ENCODE data around the gene ANGEL1. TPM values are rescaled to one million over a fixed set of nuclear protein-coding genes. Genes with fewer than 3 reads are reported as not detected.
A peak's percentile ranks its signal among the peaks of the same experiment; 100 is the strongest.

Gene ANGEL1
- total RNA-seq, 1 experiment from 2014 or later, result 23.3 TPM

GRCh38 chr14:76778546-76779215 is 34.0 kb downstream of the ANGEL1 start:
- no peaks in the 10 kb centered on the region; the same call in 1 of the 2 replicates for H3K27me3 ChIP-seq (ENCODE audit: control insufficient read depth, insufficient read depth, low read length)
- H3K4me3 ChIP-seq (ENCODE audit: insufficient read depth, low read depth, low read length), result no peak overlapping the region
- peaks cover 9% of the 10 kb centered on the region for H3K36me3 ChIP-seq (replicated peaks; ENCODE audit: control insufficient read depth, insufficient read depth, low read length)
- peak; percentile 49 for DNase-seq

GRCh38 chr14:76777721-76778120 is 35.0 kb downstream of the ANGEL1 start:
- Histone ChIP-seq H3K4me3 (ENCODE audit: insufficient read depth, low read depth, low read length) (no peak overlapping the region), H3K27me3 (ENCODE audit: control insufficient read depth, insufficient read depth, low read length) (no peaks in the 10 kb centered on the region; the same call in 1 of the 2 replicates), H3K36me3 (replicated peaks; ENCODE audit: control insufficient read depth, insufficient read depth, low read length) (peaks cover 8% of the 10 kb centered on the region)
- DNase-seq, result peak; percentile 57

- DNase-seq, result peak; percentile 75
- Histone ChIP-seq H3K4me3 (ENCODE audit: insufficient read depth, low read depth, low read length) (no peak overlapping the region), H3K36me3 (replicated peaks; ENCODE audit: control insufficient read depth, insufficient read depth, low read length) (peaks cover 1% of the 10 kb centered on the region), H3K27me3 (ENCODE audit: control insufficient read depth, insufficient read depth, low read length) (no peaks in the 10 kb centered on the region; the same call in 1 of the 2 replicates)
These were observed 36.0 kb downstream of the ANGEL1 start for GRCh38 chr14:76776428-76777251.

DNA sequence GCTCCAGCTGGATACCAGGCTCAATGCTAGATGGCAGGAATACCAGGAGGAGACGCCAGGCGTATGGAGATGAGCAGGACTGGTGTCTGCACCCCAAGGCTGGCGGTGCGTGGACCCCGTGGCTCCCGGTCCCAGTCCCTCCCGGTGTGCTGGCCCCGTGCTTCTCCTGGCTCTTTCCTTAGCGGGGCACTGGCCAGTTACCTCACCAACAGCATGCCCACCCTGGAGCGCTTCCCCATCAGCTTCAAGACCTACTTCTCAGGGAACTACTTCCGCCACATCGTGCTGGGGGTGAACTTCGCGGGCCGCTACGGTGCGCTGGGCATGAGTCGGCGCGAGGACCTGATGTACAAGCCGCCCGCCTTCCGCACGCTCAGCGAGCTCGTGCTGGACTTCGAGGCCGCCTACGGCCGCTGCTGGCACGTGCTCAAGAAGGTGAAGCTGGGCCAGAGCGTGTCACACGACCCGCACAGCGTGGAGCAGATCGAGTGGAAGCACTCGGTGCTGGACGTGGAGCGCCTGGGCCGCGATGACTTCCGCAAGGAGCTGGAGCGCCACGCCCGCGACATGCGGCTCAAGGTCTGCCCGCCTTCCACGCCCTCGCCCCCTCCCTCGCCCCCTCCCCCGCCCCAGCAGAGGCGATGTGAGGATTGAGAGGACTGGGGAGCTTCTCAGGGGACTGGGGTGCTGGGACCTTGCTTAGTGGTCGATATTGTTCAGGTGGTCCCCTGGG is 36.8 kb downstream of the ANGEL1 start:
- DNase-seq, result peak; percentile 55
- Histone ChIP-seq H3K36me3 (replicated peaks; ENCODE audit: control insufficient read depth, insufficient read depth, low read length) (0 out of 2 replicates have a peak, but pooled peaks cover 1% of the 10 kb centered on the region), H3K4me3 (ENCODE audit: insufficient read depth, low read depth, low read length) (no peak overlapping the region), H3K27me3 (ENCODE audit: control insufficient read depth, insufficient read depth, low read length) (no peaks in the 10 kb centered on the region; the same call in 1 of the 2 replicates)

DNA sequence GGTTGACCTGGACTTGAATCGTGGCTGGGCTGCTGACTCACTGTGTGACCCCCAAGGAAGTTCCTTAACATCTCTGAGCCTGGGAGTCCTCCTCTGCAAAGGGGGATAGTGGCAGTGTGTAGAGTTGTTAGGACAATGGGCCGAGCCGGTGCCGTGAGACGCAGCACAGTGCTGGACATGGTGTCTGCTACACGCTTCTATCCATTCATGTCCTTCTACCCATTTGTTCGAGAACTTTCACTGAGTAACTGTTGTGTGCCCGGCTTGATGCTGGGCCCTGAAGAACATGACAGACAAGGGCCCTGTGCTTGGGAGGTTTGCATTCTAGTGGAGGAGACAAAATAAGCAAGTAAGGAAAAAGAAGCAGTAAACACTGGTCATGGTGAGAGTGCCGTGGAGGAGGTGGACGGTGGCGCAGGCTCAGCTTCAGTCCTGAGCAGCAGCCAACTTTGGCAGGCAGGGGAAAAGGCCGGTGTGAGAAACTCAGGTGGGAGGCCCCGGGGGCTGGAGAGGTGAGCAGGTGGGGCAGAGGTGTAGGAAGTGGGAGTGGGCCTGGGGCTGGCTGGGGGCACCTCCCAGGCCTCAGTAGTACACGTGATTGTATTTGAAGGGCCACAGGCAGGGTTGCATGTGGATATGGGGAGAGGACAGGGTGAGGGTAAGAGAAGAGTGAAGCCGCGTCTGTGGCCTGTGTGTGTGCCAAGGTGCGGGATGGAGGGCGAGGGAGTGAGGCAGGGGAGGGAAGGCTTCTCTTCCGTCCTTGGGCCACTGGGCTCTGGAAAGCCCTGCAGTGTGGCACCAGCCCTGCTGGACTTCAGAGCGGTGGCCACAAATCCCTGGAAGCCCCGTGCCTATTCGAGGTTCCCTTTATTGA is 37.6 kb downstream of the ANGEL1 start:
- H3K4me3 ChIP-seq (ENCODE audit: insufficient read depth, low read depth, low read length), result no peak overlapping the region
- 0 out of 2 replicates have a peak, but pooled peaks cover under 1% of the 10 kb centered on the region for H3K36me3 ChIP-seq (replicated peaks; ENCODE audit: control insufficient read depth, insufficient read depth, low read length)
- no peaks in the 10 kb centered on the region; the same call in none of the 2 replicates for H3K27me3 ChIP-seq (ENCODE audit: control insufficient read depth, insufficient read depth, low read length)
- DNase-seq, result peak; percentile 52

- H3K27me3 ChIP-seq (ENCODE audit: control insufficient read depth, insufficient read depth, low read length), result no peaks in the 10 kb centered on the region; the same call in none of the 2 replicates
- H3K4me3 ChIP-seq (ENCODE audit: insufficient read depth, low read depth, low read length), result no peak overlapping the region
- no peaks in the 10 kb centered on the region for H3K36me3 ChIP-seq (replicated peaks; ENCODE audit: control insufficient read depth, insufficient read depth, low read length)
- peak; percentile 45 for DNase-seq
These were observed 38.5 kb downstream of the ANGEL1 start for GRCh38 chr14:76773956-76774820.

DNA sequence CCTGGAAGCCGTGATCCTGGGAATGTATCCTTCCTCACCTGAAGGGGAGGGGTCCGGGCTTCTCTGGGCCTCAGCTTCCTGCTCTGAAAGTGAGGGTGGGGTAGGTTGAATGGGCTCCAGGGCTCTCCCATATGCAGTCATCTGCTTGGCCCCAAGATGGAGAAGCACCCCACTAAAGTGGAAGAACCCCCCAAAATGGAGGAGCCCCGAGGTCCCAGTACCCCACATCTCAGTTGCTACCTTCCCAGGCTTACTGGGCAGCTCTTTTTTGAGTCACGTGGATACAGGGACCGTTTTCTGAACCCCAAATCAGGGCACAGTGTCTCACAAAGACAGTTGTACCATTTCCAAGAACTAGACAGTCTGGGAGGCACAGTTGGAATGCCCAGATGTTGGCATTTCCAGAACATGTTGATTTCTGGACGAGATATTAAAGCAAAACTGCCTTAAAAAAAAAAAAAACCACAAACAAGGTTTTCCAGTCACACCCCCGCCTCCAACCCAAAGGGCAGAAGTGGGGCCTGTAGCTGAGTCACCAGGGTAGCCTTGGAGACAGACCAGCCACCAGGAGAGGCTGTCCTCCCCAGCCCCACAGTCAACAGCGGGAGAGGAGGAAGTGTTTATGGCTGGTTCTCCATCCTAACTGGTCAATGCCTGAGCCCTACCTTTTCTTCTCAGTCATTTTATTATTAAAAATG is 39.3 kb downstream of the ANGEL1 start:
- peak; percentile 71 for DNase-seq
- no peak overlapping the region for H3K4me3 ChIP-seq (ENCODE audit: insufficient read depth, low read depth, low read length)
- H3K27me3 ChIP-seq (ENCODE audit: control insufficient read depth, insufficient read depth, low read length), result no peaks in the 10 kb centered on the region; the same call in none of the 2 replicates
- H3K36me3 ChIP-seq (replicated peaks; ENCODE audit: control insufficient read depth, insufficient read depth, low read length), result no peaks in the 10 kb centered on the region

DNA sequence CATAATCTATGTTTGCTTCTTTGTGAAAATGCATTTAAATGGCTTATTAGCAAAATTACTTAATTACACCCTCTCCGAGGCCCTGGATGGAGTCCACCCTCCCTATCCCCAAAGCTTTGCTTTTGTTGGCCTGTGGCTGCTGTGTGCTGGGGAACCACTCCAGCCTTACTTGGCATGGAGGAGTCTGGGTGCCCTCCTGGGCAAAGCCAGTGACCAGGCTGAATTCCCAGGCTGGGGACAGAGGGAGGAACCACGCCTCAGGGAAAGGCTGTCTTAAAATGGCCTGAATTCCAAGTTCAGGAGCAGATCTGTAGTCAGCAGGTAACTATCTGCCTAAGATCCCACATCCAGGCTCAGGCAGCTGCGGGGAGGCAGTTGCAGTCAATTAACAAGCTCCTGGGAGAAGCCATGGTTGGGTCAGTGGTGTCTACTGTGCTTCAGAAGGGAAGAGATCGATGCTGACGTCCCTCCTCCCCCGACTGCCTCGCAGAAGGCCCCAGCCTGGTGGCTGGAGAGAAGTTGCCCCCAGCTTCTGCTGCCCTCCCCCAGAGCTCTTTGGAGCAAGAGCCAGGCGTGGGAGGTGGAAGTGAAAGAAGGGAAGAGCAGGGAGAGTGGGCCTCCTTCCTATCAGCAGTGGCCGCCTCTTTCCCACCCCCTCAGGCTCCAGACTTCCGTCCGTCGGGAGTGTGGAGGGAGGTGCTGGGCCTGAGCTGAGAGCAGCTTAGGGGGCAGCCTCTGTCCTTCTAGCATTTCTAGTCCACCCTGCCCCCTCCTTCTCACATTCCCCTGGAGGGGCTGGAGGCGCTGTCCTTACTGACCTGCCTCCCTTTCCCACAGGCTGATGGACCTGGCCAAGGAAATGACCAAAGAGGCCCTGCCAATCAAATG is 40.1 kb downstream of the ANGEL1 start:
- Histone ChIP-seq H3K27me3 (ENCODE audit: control insufficient read depth, insufficient read depth, low read length) (no peaks in the 10 kb centered on the region; the same call in none of the 2 replicates), H3K36me3 (replicated peaks; ENCODE audit: control insufficient read depth, insufficient read depth, low read length) (no peaks in the 10 kb centered on the region), H3K4me3 (ENCODE audit: insufficient read depth, low read depth, low read length) (no peak overlapping the region)
- DNase-seq, result peak; percentile 60

DNA sequence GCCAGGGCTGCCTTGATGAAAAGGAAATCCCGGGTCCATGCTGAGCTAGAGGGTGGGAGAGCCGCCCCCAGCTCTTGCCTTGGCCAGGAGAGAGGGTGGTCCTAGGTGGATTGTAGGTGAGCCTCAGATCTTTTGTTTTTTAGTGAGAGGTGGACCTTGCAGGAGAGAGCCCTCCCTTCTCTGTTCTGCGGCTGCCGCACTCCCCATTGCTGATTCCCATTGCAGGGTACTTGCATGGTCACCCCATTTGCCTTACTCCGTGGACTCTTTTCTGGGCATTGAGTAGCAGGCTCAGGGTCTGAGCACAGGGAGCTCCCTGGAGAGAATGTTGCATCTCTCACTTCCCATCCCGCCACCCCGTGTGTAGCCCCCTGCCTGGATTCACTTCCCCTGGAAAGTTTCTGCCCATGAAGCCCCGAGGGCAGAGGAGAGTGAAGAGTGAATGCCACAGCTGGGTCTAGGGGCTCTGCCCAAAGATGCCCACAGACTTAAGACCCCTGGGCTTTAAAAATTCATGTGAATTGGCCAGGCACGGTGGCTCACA is 41.2 kb downstream of the ANGEL1 start:
- Histone ChIP-seq H3K36me3 (replicated peaks; ENCODE audit: control insufficient read depth, insufficient read depth, low read length) (no peaks in the 10 kb centered on the region), H3K4me3 (ENCODE audit: insufficient read depth, low read depth, low read length) (no peak overlapping the region), H3K27me3 (ENCODE audit: control insufficient read depth, insufficient read depth, low read length) (no peaks in the 10 kb centered on the region; the same call in 1 of the 2 replicates)
- DNase-seq, result no peak

GRCh38 chr14:76770521-76771436 is 41.9 kb downstream of the ANGEL1 start:
- no peak for DNase-seq
- no peak overlapping the region for H3K4me3 ChIP-seq (ENCODE audit: insufficient read depth, low read depth, low read length)

More at GRCh38 chr14:76770521-76771436, 41.9 kb downstream of the ANGEL1 start:
- H3K36me3 ChIP-seq (replicated peaks; ENCODE audit: control insufficient read depth, insufficient read depth, low read length), result no peaks in the 10 kb centered on the region
- no peaks in the 10 kb centered on the region; the same call in 1 of the 2 replicates for H3K27me3 ChIP-seq (ENCODE audit: control insufficient read depth, insufficient read depth, low read length)

Data from H7 (cell line).